HL-60 (cell line): ENCODE measurements around the gene BSN.

ENCODE experiments used
- DNase-seq, 2 experiments: peaks; one replicate each; pipeline ENCODE4 v3.0.0-alpha.2; 2010 to 2020; ENCODE audit warnings: low read depth in 1 of 2, low spot score in 1 of 2
- H3K27ac ChIP-seq: fragments of 250-450 bp; sonication (Bioruptor Pico); replicated peaks from 2 replicates; pipeline ENCODE4 v1.5.1; 2020; ENCODE audit warnings: mild to moderate bottlenecking, moderate library complexity
- H3K27me3 ChIP-seq: fragments of 250-450 bp; sonication (Bioruptor Pico); 2 replicates; pipeline ENCODE4 v1.5.1; 2021; ENCODE audit warnings: mild to moderate bottlenecking, moderate library complexity; ENCODE audit not compliant: insufficient read depth, poor library complexity, severe bottlenecking
- H3K4me3 ChIP-seq: replicated peaks from 2 replicates; pipeline ENCODE4 v1.5.1; 2011; ENCODE audit warnings: mild to moderate bottlenecking, control low read depth, low read length; ENCODE audit not compliant: insufficient read depth
- GABPA ChIP-seq: IDR thresholded peaks from 2 replicates; pipeline ENCODE4 v1.6.1; 2012; ENCODE audit warnings: low read depth
- POLR2AphosphoS5 ChIP-seq: IDR thresholded peaks from 2 replicates; pipeline ENCODE4 v1.6.1; 2012; ENCODE audit warnings: low read depth
- SPI1 ChIP-seq: IDR thresholded peaks from 2 replicates; pipeline ENCODE4 v1.6.1; 2012; ENCODE audit warnings: low read depth, mild to moderate bottlenecking, borderline replicate concordance
- TF ChIP-seq, protein P1 (sequence below): IDR thresholded peaks from 2 replicates; pipeline ENCODE4 v1.6.1; 2012; ENCODE audit warnings: low read depth; ENCODE audit not compliant: insufficient replicate concordance
- TF ChIP-seq, protein P2 (sequence below): IDR thresholded peaks from one replicate; pipeline ENCODE4 v1.5.1; 2011; ENCODE audit warnings: low read length, control low read depth, inconsistent platforms; ENCODE audit not compliant: insufficient read depth

The BSN gene

DNA sequence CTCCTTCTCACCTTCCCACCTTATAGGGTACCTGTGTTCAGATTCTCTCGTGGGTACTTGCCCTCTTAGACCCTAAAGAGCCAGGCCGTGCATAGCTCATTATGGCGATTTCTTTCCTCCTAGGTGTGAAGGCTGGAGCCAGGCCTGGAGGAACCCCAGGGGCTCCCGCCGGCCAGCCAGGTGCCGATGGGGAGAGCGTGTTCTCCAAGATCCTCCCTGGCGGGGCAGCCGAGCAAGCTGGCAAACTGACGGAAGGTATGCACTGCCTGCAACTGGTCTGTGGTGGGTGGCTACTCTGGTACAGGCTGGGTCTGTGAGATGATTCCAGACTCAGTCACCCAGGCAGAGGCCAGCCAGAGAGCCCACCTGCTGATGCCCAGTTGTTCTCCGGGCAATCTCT is 110.0 kb downstream of the BSN start:
- H3K27me3 ChIP-seq: no peaks in the 10 kb centered on the region
- TF ChIP-seq, protein P1, sequence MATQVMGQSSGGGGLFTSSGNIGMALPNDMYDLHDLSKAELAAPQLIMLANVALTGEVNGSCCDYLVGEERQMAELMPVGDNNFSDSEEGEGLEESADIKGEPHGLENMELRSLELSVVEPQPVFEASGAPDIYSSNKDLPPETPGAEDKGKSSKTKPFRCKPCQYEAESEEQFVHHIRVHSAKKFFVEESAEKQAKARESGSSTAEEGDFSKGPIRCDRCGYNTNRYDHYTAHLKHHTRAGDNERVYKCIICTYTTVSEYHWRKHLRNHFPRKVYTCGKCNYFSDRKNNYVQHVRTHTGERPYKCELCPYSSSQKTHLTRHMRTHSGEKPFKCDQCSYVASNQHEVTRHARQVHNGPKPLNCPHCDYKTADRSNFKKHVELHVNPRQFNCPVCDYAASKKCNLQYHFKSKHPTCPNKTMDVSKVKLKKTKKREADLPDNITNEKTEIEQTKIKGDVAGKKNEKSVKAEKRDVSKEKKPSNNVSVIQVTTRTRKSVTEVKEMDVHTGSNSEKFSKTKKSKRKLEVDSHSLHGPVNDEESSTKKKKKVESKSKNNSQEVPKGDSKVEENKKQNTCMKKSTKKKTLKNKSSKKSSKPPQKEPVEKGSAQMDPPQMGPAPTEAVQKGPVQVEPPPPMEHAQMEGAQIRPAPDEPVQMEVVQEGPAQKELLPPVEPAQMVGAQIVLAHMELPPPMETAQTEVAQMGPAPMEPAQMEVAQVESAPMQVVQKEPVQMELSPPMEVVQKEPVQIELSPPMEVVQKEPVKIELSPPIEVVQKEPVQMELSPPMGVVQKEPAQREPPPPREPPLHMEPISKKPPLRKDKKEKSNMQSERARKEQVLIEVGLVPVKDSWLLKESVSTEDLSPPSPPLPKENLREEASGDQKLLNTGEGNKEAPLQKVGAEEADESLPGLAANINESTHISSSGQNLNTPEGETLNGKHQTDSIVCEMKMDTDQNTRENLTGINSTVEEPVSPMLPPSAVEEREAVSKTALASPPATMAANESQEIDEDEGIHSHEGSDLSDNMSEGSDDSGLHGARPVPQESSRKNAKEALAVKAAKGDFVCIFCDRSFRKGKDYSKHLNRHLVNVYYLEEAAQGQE: no peak
- TF ChIP-seq POLR2AphosphoS5 (no peak), SPI1 (no peak)
- DNase-seq: no peak
- no peak overlapping the region for H3K27ac ChIP-seq
- H3K4me3 ChIP-seq: no peak overlapping the region

DNA sequence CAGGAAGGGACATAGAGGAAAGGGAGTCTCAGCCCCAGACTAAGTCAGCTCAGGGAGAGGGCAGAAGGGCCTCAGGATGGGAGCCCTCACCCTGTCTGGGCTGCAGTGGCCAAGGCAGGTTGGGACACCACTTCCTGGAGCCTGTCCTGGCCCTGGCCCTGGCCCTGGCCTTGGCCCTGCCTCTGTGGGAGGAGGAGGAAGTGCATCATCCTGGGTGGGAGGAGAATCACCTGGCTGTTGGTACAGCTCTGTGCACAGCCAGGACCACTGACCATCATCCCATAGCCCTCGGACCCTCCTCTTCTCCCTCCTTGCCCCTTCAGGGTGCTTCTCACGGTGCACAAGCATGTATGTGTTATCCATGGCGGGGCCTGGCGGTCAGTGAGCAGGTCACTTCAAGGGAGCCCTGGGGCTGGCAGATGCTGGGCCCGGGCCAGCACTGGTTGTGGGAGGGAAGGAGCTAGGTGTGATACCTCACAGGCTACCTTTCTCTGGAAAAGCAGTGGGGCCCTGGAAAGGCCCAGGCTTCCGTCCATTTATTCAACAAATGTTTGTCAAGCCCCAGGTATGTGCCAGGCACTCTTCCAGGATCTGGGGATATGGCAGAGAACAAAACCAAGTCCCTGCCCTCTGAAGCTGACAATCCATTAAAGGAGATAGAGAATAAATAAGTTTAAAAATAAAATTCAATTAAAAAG is 111.7 kb downstream of the BSN start:
- TF ChIP-seq, protein P1: no peak
- TF ChIP-seq GABPA (no peak), POLR2AphosphoS5 (no peak), SPI1 (no peak)
- TF ChIP-seq, protein P2, sequence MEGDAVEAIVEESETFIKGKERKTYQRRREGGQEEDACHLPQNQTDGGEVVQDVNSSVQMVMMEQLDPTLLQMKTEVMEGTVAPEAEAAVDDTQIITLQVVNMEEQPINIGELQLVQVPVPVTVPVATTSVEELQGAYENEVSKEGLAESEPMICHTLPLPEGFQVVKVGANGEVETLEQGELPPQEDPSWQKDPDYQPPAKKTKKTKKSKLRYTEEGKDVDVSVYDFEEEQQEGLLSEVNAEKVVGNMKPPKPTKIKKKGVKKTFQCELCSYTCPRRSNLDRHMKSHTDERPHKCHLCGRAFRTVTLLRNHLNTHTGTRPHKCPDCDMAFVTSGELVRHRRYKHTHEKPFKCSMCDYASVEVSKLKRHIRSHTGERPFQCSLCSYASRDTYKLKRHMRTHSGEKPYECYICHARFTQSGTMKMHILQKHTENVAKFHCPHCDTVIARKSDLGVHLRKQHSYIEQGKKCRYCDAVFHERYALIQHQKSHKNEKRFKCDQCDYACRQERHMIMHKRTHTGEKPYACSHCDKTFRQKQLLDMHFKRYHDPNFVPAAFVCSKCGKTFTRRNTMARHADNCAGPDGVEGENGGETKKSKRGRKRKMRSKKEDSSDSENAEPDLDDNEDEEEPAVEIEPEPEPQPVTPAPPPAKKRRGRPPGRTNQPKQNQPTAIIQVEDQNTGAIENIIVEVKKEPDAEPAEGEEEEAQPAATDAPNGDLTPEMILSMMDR: no peak
- no peak overlapping the region for H3K4me3 ChIP-seq
- no peak overlapping the region for H3K27ac ChIP-seq
- no peaks in the 10 kb centered on the region for H3K27me3 ChIP-seq
- no peak for DNase-seq

DNA sequence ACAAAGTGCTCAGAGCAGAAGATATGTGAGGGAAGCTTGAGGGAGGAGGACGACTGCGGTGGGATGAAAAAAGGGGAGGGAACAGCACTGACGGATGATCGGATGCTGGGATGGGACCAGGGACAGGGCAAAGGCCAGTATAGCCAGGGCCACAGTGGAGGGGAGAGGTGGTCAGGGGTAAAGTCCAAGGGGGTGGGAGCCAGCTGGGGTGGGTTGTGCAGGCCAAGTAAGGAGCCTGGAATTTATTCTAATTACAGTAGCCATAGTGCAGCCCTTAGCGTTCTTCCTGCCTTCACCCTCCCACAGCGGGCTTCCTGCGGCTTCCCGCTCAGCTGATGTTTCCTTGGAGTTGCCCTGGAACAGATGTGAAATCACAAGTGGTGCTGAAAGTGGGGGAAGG is 112.3 kb downstream of the BSN start:
- Histone ChIP-seq H3K27me3 (no peaks in the 10 kb centered on the region), H3K27ac (no peak overlapping the region), H3K4me3 (no peak overlapping the region)
- DNase-seq: no peak
- TF ChIP-seq GABPA: no peak
- TF ChIP-seq POLR2AphosphoS5: no peak
- TF ChIP-seq, protein P2: no peak
- TF ChIP-seq SPI1: no peak
- TF ChIP-seq, protein P1: no peak
